HL-60 (cell line): ENCODE data around the gene TMED9.

Experiments used
- DNase-seq, 2 experiments: peaks; one replicate each; pipeline ENCODE4 v3.0.0-alpha.2; 2010 to 2020; ENCODE audit warnings: low read depth in 1 of 2, low spot score in 1 of 2
- H3K27ac ChIP-seq: fragments of 250-450 bp; sonication (Bioruptor Pico); replicated peaks from 2 replicates; pipeline ENCODE4 v1.5.1; 2020; ENCODE audit warnings: mild to moderate bottlenecking, moderate library complexity
- H3K27me3 ChIP-seq: fragments of 250-450 bp; sonication (Bioruptor Pico); 2 replicates; pipeline ENCODE4 v1.5.1; 2021; ENCODE audit warnings: mild to moderate bottlenecking, moderate library complexity; ENCODE audit not compliant: insufficient read depth, poor library complexity, severe bottlenecking
- H3K4me3 ChIP-seq: replicated peaks from 2 replicates; pipeline ENCODE4 v1.5.1; 2011; ENCODE audit warnings: mild to moderate bottlenecking, control low read depth, low read length; ENCODE audit not compliant: insufficient read depth
- CTCF ChIP-seq: IDR thresholded peaks from one replicate; pipeline ENCODE4 v1.5.1; 2011; ENCODE audit warnings: low read length, control low read depth, inconsistent platforms; ENCODE audit not compliant: insufficient read depth
- GABPA ChIP-seq: IDR thresholded peaks from 2 replicates; pipeline ENCODE4 v1.6.1; 2012; ENCODE audit warnings: low read depth
- POLR2AphosphoS5 ChIP-seq: IDR thresholded peaks from 2 replicates; pipeline ENCODE4 v1.6.1; 2012; ENCODE audit warnings: low read depth
- REST ChIP-seq: IDR thresholded peaks from 2 replicates; pipeline ENCODE4 v1.6.1; 2012; ENCODE audit warnings: low read depth; ENCODE audit not compliant: insufficient replicate concordance
- SPI1 ChIP-seq: IDR thresholded peaks from 2 replicates; pipeline ENCODE4 v1.6.1; 2012; ENCODE audit warnings: low read depth, mild to moderate bottlenecking, borderline replicate concordance

Gene TMED9

GRCh38 chr5:177554474-177555111 lies 37.4 kb upstream of the TMED9 start, which contains the start of gene FAM193B:
Gene FAM193B (minus strand): TSS chr5:177554563. CDS start chr5:177554458, 105 bp downstream.
- peak within 1 kb of the TSS; percentile 72 for H3K27ac ChIP-seq
- peak; percentile 81 to 95 for DNase-seq
- H3K27me3 ChIP-seq, result no peaks in the 10 kb centered on the region
- TF ChIP-seq POLR2AphosphoS5 (no peak; the same call in 1 of the 2 replicates), SPI1 (no peak), REST (no peak), CTCF (no peak), GABPA (no peak)
- H3K4me3 ChIP-seq, result peak within 1 kb of the TSS; percentile 94

GRCh38 chr5:177555228-177555627 lies 36.8 kb upstream of the TMED9 start:
- H3K4me3 ChIP-seq, result no peak overlapping the region
- no peaks in the 10 kb centered on the region for H3K27me3 ChIP-seq
- no peak for DNase-seq
- H3K27ac ChIP-seq, result no peak overlapping the region
- TF ChIP-seq SPI1 (no peak), GABPA (no peak), CTCF (no peak), REST (no peak)

- TF ChIP-seq CTCF (no peak), SPI1 (no peak), REST (no peak), POLR2AphosphoS5 (no peak), GABPA (no peak)
- no peak overlapping the region for H3K4me3 ChIP-seq
- DNase-seq, result no peak
- no peak overlapping the region for H3K27ac ChIP-seq
- H3K27me3 ChIP-seq, result no peaks in the 10 kb centered on the region
Observed at GRCh38 chr5:177555665-177556064, 36.3 kb upstream of the TMED9 start.
